ENCODE data around the gene UGGT2. TPM values are rescaled to one million over a fixed set of nuclear protein-coding genes. Genes with fewer than 3 reads are reported as not detected.

UGGT2 gene
- total RNA-seq, 2 experiments from 2014 or later = 1.8 TPM; not detected in 1

DNA sequence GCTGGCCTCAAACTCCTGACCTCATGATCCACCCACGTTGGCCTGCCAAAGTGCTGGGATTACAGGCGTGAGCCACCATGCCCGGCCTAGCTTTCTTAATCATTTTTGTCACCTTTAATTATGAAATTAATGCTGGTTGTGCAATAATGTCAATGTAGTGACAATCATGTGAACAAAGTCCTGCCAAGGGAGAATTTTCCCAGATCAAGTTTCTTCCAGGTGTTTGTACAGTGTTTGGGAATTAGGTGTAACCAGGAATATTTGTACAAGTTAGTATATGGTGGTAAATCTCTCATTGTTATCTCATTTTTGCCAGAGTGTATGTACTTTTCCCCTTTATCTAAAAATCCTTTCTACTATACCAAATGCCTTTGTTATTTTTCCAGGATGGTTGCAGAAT is 171.1 kb downstream of the UGGT2 start:
- Histone ChIP-seq H3K4me3 (ENCODE audit: low read depth, low read length, poor library complexity, severe bottlenecking) (no peak overlapping the region), H3K4me2 (ENCODE audit: low read length) (no peak overlapping the region), H3K9me3 (ENCODE audit: low read length) (no peaks in the 10 kb centered on the region), H4K20me1 (ENCODE audit: insufficient read depth, low read length) (no peaks in the 10 kb centered on the region), H3K27ac (ENCODE audit: low read depth, low read length, poor library complexity, severe bottlenecking) (no peak overlapping the region), H3K79me2 (ENCODE audit: insufficient read depth, low read depth, low read length) (no peaks in the 10 kb centered on the region), H3K9me2 (ENCODE audit: insufficient read depth, low read length) (no peaks in the 10 kb centered on the region), H3K36me3 (ENCODE audit: insufficient read depth, low read length) (no peaks in the 10 kb centered on the region), H2AFZ (ENCODE audit: low read length) (no peak overlapping the region), H3K4me1 (ENCODE audit: insufficient read depth, low read length, poor library complexity, severe bottlenecking) (no peaks in the 10 kb centered on the region)
- no TSS peak for BruUV-seq (replicated peaks)
- no peak for TF ChIP-seq EZH2phosphoT487 (IDR thresholded peaks at IDR 0.05; ENCODE audit: borderline replicate concordance, low read depth, low read length)
- TF ChIP-seq, protein P1, sequence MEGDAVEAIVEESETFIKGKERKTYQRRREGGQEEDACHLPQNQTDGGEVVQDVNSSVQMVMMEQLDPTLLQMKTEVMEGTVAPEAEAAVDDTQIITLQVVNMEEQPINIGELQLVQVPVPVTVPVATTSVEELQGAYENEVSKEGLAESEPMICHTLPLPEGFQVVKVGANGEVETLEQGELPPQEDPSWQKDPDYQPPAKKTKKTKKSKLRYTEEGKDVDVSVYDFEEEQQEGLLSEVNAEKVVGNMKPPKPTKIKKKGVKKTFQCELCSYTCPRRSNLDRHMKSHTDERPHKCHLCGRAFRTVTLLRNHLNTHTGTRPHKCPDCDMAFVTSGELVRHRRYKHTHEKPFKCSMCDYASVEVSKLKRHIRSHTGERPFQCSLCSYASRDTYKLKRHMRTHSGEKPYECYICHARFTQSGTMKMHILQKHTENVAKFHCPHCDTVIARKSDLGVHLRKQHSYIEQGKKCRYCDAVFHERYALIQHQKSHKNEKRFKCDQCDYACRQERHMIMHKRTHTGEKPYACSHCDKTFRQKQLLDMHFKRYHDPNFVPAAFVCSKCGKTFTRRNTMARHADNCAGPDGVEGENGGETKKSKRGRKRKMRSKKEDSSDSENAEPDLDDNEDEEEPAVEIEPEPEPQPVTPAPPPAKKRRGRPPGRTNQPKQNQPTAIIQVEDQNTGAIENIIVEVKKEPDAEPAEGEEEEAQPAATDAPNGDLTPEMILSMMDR (conservative IDR thresholded peaks at IDR 0.05; ENCODE audit: low read length) = no peak
- CTCF ChIA-PET (ENCODE audit: unreplicated experiment) = no interaction called here
- intact Hi-C loops (cut with micrococcal nuclease; ENCODE audit: unreplicated experiment) = no loop called here
- no peak for DNase-seq (ENCODE audit: low spot score)
- POLR2A ChIA-PET = no interaction called here

DNA sequence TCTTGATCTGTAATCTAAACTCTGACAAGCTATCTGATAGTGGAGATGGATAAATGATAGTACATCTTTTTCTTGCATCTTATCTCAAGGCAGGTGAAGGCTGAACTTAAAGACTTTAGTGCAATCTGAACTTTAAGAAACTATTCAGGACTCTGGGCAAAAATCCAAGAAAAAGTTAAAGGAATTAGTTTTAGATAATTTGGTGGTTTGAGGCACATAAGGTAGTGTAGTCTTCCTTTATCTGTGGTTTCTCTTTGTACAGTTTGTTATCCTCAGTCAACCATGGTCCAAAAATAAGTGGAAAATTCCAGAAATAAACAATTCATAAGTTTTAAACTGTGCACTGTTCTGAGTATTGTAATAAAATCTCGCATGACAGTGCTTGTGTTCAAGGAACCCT is 172.9 kb downstream of the UGGT2 start:
- intact Hi-C loops (cut with micrococcal nuclease; ENCODE audit: unreplicated experiment) = no loop called here
- H3K36me3 ChIP-seq (ENCODE audit: insufficient read depth, low read length) = no peaks in the 10 kb centered on the region
- no peaks in the 10 kb centered on the region for H3K9me2 ChIP-seq (ENCODE audit: insufficient read depth, low read length)
- H3K9me3 ChIP-seq (ENCODE audit: low read length) = no peaks in the 10 kb centered on the region
- H3K4me3 ChIP-seq (ENCODE audit: low read depth, low read length, poor library complexity, severe bottlenecking) = no peak overlapping the region
- H3K27ac ChIP-seq (ENCODE audit: low read depth, low read length, poor library complexity, severe bottlenecking) = no peak overlapping the region
- H3K4me1 ChIP-seq (ENCODE audit: insufficient read depth, low read length, poor library complexity, severe bottlenecking) = no peaks in the 10 kb centered on the region
- no peak for DNase-seq (ENCODE audit: low spot score)
- H3K79me2 ChIP-seq (ENCODE audit: insufficient read depth, low read depth, low read length) = no peaks in the 10 kb centered on the region
- no peak overlapping the region for H2AFZ ChIP-seq (ENCODE audit: low read length)
- CTCF ChIA-PET (ENCODE audit: unreplicated experiment) = no interaction called here
- POLR2A ChIA-PET = no interaction called here
- H4K20me1 ChIP-seq (ENCODE audit: insufficient read depth, low read length) = no peaks in the 10 kb centered on the region
- BruUV-seq (replicated peaks) = no TSS peak
- no peak overlapping the region for H3K4me2 ChIP-seq (ENCODE audit: low read length)
- TF ChIP-seq EZH2phosphoT487 (IDR thresholded peaks at IDR 0.05; ENCODE audit: borderline replicate concordance, low read depth, low read length) = no peak
- TF ChIP-seq, protein P1 (conservative IDR thresholded peaks at IDR 0.05; ENCODE audit: low read length) = no peak

DNA sequence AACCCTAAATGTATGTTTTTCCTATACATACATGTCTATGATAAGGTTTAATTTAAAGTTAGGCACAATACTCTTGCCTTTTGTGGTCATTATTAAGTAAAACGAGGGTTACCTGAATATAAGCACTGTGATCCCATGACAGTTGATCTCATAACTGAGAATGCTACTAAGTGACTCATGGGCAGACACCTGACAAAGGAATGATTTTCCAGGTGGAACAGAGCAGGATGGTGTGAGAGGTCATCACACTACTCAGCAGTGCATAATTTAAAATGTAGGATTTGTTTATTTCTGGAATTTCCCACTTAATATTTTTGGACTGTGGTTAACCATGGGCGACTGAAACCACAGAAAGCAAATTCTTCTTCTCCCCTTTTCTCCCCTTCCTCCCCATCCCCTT is 178.9 kb downstream of the UGGT2 start:
- ChIA-PET CTCF (ENCODE audit: unreplicated experiment) (no interaction called here), POLR2A (no interaction called here)
- no TSS peak for BruUV-seq (replicated peaks)
- no peaks in the 10 kb centered on the region for H3K79me2 ChIP-seq (ENCODE audit: insufficient read depth, low read depth, low read length)
- H2AFZ ChIP-seq (ENCODE audit: low read length) = no peak overlapping the region
- H3K4me1 ChIP-seq (ENCODE audit: insufficient read depth, low read length, poor library complexity, severe bottlenecking) = no peaks in the 10 kb centered on the region
- no peaks in the 10 kb centered on the region for H3K9me2 ChIP-seq (ENCODE audit: insufficient read depth, low read length)
- no peaks in the 10 kb centered on the region for H3K9me3 ChIP-seq (ENCODE audit: low read length)
- no peak for DNase-seq (ENCODE audit: low spot score)
- H3K4me3 ChIP-seq (ENCODE audit: low read depth, low read length, poor library complexity, severe bottlenecking) = no peak overlapping the region
- H4K20me1 ChIP-seq (ENCODE audit: insufficient read depth, low read length) = no peaks in the 10 kb centered on the region
- intact Hi-C loops (cut with micrococcal nuclease; ENCODE audit: unreplicated experiment) = no loop called here
- no peak overlapping the region for H3K27ac ChIP-seq (ENCODE audit: low read depth, low read length, poor library complexity, severe bottlenecking)
- H3K36me3 ChIP-seq (ENCODE audit: insufficient read depth, low read length) = no peaks in the 10 kb centered on the region
- H3K4me2 ChIP-seq (ENCODE audit: low read length) = no peak overlapping the region
- TF ChIP-seq, protein P1 (conservative IDR thresholded peaks at IDR 0.05; ENCODE audit: low read length) = no peak
- TF ChIP-seq EZH2phosphoT487 (IDR thresholded peaks at IDR 0.05; ENCODE audit: borderline replicate concordance, low read depth, low read length) = no peak

All from OCI-LY7 (cell line).